HCT116 (cell line): ENCODE results near the gene CTSL. TPM values are rescaled to one million over a fixed set of nuclear protein-coding genes. Genes with fewer than 3 reads are reported as not detected.

Experiments
- ATAC-seq: fragments of 200-7000 bp; cut with Tn5 transposase; 2 replicates; pipeline ENCODE4 v1.9.1; 2020; ENCODE audit warnings: mild to moderate bottlenecking, moderate library complexity
- BruUV-seq: library from RNA; stranded (reverse); fragments of 400-500 nt; replicated peaks from 2 replicates; lab custom pipeline; 2021; lab: Mats Ljungman, UMichigan
- CTCF ChIA-PET: fragments of 300-600 bp; sonication (Branson Sonifier 250); formaldehyde crosslinking; loops from one replicate; lab custom pipeline; 2021; ENCODE audit warnings: antibody characterized with exemption; lab: Charles Lee
- POLR2A ChIA-PET: fragments of 300-600, 350-600 bp; sonication (Branson Sonifier 250); formaldehyde crosslinking; loops from one replicate; lab custom pipeline; 2021; ENCODE audit warnings: antibody characterized with exemption; lab: Charles Lee
- RAD21 ChIA-PET, 2 experiments: fragments of 300-600 bp; sonication (Branson Sonifier 250); formaldehyde crosslinking; loops; one replicate each; lab custom pipeline; 2023; ENCODE audit warnings: low total read pairs in 2 of 2; ENCODE audit not compliant: uncharacterized antibody in 2 of 2, unreplicated experiment in 2 of 2, low non-redundant PET in 1 of 2; lab: Charles Lee
- DNase-seq: peaks from one replicate; pipeline ENCODE4 v3.0.0-alpha.2; 2010; ENCODE audit warnings: low read depth, low spot score
- H2AFZ ChIP-seq: fragments of 200-600 bp; shearing (Covaris generic), sonication (generic); 2 replicates; pipeline ENCODE4 v1.6.1; 2017; ENCODE audit warnings: low read depth, mixed run types, mixed read lengths, antibody characterized with exemption, low read length; ENCODE audit not compliant: poor library complexity, severe bottlenecking
- H3K27ac ChIP-seq: 2 replicates; pipeline ENCODE4 v1.5.1; 2012; ENCODE audit warnings: low read depth, low read length
- H3K27me3 ChIP-seq: fragments of 200-600 bp; sonication (generic); 2 replicates; pipeline ENCODE4 v1.6.1; 2016; ENCODE audit warnings: mixed run types, low read length, mixed read lengths; ENCODE audit not compliant: insufficient read depth
- H3K36me3 ChIP-seq, 2 experiments: fragments of 200-500 bp in 1 of 2; fragments of 200-600 bp in 1 of 2; sonication (Bioruptor generic) in 1 of 2; sonication (generic) in 1 of 2; 2 replicates each; pipeline versions ENCODE4 v1.5.1 to v1.6.1; 2014 to 2016; ENCODE audit warnings: low read length in 2 of 2, inconsistent platforms in 1 of 2, mixed read lengths in 1 of 2, mixed run types in 1 of 2; ENCODE audit not compliant: insufficient read depth in 2 of 2, control insufficient read depth in 1 of 2
- H3K4me1 ChIP-seq, 2 experiments: fragments of 200-600 bp in 1 of 2; sonication (generic) in 1 of 2; 2 replicates each; pipeline versions ENCODE4 v1.5.1 to v1.6.1; 2012 to 2017; ENCODE audit warnings: low read length in 2 of 2, inconsistent platforms in 1 of 2, mild to moderate bottlenecking in 1 of 2, mixed read lengths in 1 of 2, mixed run types in 1 of 2, moderate library complexity in 1 of 2; ENCODE audit not compliant: insufficient read depth in 2 of 2, control insufficient read depth in 1 of 2
- H3K4me2 ChIP-seq: fragments of 200-600 bp; sonication (generic); 2 replicates; pipeline ENCODE4 v1.6.1; 2017; ENCODE audit warnings: mixed run types, low read length, mixed read lengths
- H3K4me3 ChIP-seq, 2 experiments: fragments of 200-600 bp in 1 of 2; sonication (generic) in 1 of 2; replicated peaks in 1 of 2; 2 replicates each; pipeline ENCODE4 v1.5.1; 2011 to 2016; ENCODE audit warnings: low read length in 2 of 2, control low read depth in 1 of 2, low read depth in 1 of 2, mild to moderate bottlenecking in 1 of 2, mixed read lengths in 1 of 2, mixed run types in 1 of 2
- H3K79me2 ChIP-seq: fragments of 200-600 bp; sonication (generic); 2 replicates; pipeline ENCODE4 v1.6.1; 2017; ENCODE audit warnings: mild to moderate bottlenecking, mixed run types, low read length, moderate library complexity, mixed read lengths; ENCODE audit not compliant: insufficient read depth
- H3K9ac ChIP-seq: fragments of 200-600 bp; sonication (generic); 2 replicates; pipeline ENCODE4 v1.6.1; 2016; ENCODE audit warnings: low read length, mixed read lengths
- H3K9me2 ChIP-seq: fragments of 200-600 bp; sonication (generic), shearing (Covaris generic); 2 replicates; pipeline ENCODE4 v1.6.1; 2017; ENCODE audit warnings: mixed run types, mild to moderate bottlenecking, moderate library complexity; ENCODE audit not compliant: insufficient read depth
- H3K9me3 ChIP-seq, 2 experiments: fragments of 200-500 bp in 1 of 2; fragments of 200-600 bp in 1 of 2; sonication (Bioruptor generic) in 1 of 2; sonication (generic) in 1 of 2; 2 replicates each; pipeline ENCODE4 v1.6.1; 2014 to 2017; ENCODE audit warnings: low read length in 2 of 2, mixed read lengths in 2 of 2, inconsistent platforms in 1 of 2, low read depth in 1 of 2, mild to moderate bottlenecking in 1 of 2, mixed run types in 1 of 2, moderate library complexity in 1 of 2; ENCODE audit not compliant: control insufficient read depth in 1 of 2, insufficient read depth in 1 of 2
- H4K20me1 ChIP-seq: fragments of 200-600 bp; sonication (generic), shearing (Covaris generic); 2 replicates; pipeline ENCODE4 v1.6.1; 2017; ENCODE audit warnings: mixed run types, mild to moderate bottlenecking, moderate library complexity; ENCODE audit not compliant: insufficient read depth
- CBX3 ChIP-seq: IDR thresholded peaks from 2 replicates; pipeline ENCODE4 v1.6.1; 2012; ENCODE audit warnings: low read depth
- CEBPB ChIP-seq: IDR thresholded peaks from 2 replicates; pipeline ENCODE4 v1.6.1; 2012; ENCODE audit warnings: low read depth
- ELF1 ChIP-seq: IDR thresholded peaks from 2 replicates; pipeline ENCODE4 v1.6.1; 2012; ENCODE audit warnings: low read depth, borderline replicate concordance
- FOSL1 ChIP-seq: IDR thresholded peaks from 2 replicates; pipeline ENCODE4 v1.6.1; 2012; ENCODE audit warnings: low read depth
- MAX ChIP-seq: IDR thresholded peaks from 2 replicates; pipeline ENCODE4 v1.6.1; 2012
- RAD21 ChIP-seq: IDR thresholded peaks from 2 replicates; pipeline ENCODE4 v1.6.1; 2012; ENCODE audit warnings: low read depth, mild to moderate bottlenecking
- REST ChIP-seq: IDR thresholded peaks from 2 replicates; pipeline ENCODE4 v1.6.1; 2012; ENCODE audit warnings: low read depth
- SIN3A ChIP-seq: IDR thresholded peaks from 2 replicates; pipeline ENCODE4 v1.6.1; 2012; ENCODE audit warnings: low read depth
- SP1 ChIP-seq: IDR thresholded peaks from 2 replicates; pipeline ENCODE4 v1.6.1; 2012; ENCODE audit warnings: low read depth
- SRF ChIP-seq: IDR thresholded peaks from 2 replicates; pipeline ENCODE4 v1.6.1; 2012; ENCODE audit warnings: low read depth
- ZNF274 ChIP-seq: fragments of 200-500 bp; sonication (Bioruptor generic); IDR thresholded peaks from 2 replicates; pipeline ENCODE4 v1.6.1; 2014; ENCODE audit warnings: mild to moderate bottlenecking, low read depth, low read length, inconsistent platforms
- intact Hi-C: fragments of 100-400 bp; cut with micrococcal nuclease; formaldehyde crosslinking; loops from 2 replicates; pipeline ENCODE4 v1.10.0; 2022
- total RNA-seq: library from RNA; stranded (reverse); gene quantifications from one replicate; pipeline ENCODE4 v1.2.1, GENCODE V29; 2021; ENCODE audit not compliant: unreplicated experiment
- TF ChIP-seq, protein P1 (sequence below): IDR thresholded peaks from 2 replicates; pipeline ENCODE4 v1.6.1; 2011; ENCODE audit warnings: mild to moderate bottlenecking, low read length, moderate library complexity; ENCODE audit not compliant: insufficient replicate concordance; ENCODE audit errors: extremely low read depth
- TF ChIP-seq, protein P2 (sequence below): IDR thresholded peaks from 2 replicates; pipeline ENCODE4 v1.6.1; 2012

The CTSL gene
- total RNA-seq, 1 experiment from 2014 or later = 63.1 TPM

DNA sequence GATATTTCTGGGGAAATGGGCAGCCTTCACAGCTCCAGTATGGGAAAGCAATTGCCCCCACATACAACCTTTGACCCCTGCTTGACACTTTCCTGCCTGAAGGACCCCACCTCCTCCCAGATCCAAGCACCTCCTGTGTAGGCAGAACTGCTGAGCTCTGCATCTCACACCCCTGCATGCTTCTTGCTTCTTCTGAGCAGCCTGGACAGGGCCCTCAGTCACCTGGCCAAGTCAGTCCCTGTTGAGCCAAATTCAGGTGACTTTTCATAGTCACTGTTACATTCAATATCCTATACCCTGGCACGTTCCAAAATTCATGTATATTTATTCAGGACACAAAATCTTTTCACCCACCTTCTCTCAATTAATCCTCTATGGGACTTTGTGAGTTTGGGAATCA lies 30.4 kb upstream of the CTSL start:
- Histone ChIP-seq H3K4me3 (no peak overlapping the region), H4K20me1 (no peaks in the 10 kb centered on the region), H3K4me1 (no peaks in the 10 kb centered on the region), H3K27me3 (no peaks in the 10 kb centered on the region), H3K79me2 (no peaks in the 10 kb centered on the region), H3K9me3 (no peaks in the 10 kb centered on the region), H3K9ac (no peak overlapping the region), H3K27ac (no peak overlapping the region), H3K4me2 (no peak overlapping the region), H3K9me2 (no peaks in the 10 kb centered on the region), H3K36me3 (no peaks in the 10 kb centered on the region), H2AFZ (no peak overlapping the region)
- no peak for TF ChIP-seq CEBPB
- TF ChIP-seq FOSL1 = no peak
- TF ChIP-seq SIN3A = no peak
- TF ChIP-seq MAX = no peak
- no peak for TF ChIP-seq SP1
- TF ChIP-seq SRF = no peak
- no peak for TF ChIP-seq ZNF274
- no peak for TF ChIP-seq REST
- TF ChIP-seq, protein P1, sequence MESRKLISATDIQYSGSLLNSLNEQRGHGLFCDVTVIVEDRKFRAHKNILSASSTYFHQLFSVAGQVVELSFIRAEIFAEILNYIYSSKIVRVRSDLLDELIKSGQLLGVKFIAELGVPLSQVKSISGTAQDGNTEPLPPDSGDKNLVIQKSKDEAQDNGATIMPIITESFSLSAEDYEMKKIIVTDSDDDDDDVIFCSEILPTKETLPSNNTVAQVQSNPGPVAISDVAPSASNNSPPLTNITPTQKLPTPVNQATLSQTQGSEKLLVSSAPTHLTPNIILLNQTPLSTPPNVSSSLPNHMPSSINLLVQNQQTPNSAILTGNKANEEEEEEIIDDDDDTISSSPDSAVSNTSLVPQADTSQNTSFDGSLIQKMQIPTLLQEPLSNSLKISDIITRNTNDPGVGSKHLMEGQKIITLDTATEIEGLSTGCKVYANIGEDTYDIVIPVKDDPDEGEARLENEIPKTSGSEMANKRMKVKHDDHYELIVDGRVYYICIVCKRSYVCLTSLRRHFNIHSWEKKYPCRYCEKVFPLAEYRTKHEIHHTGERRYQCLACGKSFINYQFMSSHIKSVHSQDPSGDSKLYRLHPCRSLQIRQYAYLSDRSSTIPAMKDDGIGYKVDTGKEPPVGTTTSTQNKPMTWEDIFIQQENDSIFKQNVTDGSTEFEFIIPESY = no peak
- TF ChIP-seq RAD21 = no peak
- TF ChIP-seq ELF1 = no peak
- TF ChIP-seq, protein P2, sequence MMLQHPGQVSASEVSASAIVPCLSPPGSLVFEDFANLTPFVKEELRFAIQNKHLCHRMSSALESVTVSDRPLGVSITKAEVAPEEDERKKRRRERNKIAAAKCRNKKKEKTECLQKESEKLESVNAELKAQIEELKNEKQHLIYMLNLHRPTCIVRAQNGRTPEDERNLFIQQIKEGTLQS = no peak
- no peak for TF ChIP-seq CBX3
- ChIA-PET RAD21 (no interaction called here), CTCF (no interaction called here), POLR2A (no interaction called here)
- no TSS peak for BruUV-seq
- no peak for ATAC-seq
- intact Hi-C loops = no loop called here
- DNase-seq = no peak
